ENCODE results near the gene C2orf68.
"Not testable (repeated sequence)": the region's sequence is repeated elsewhere in the genome, so short reads cannot be mapped to it uniquely, and the experiment has no call there.

The C2orf68 gene

GRCh38 chr2:85599468-85600234 is 12.2 kb downstream of the C2orf68 start:
- no peak overlapping the region for H3K27ac Mint-ChIP-seq
- H3K27me3 Mint-ChIP-seq (ENCODE audit: low read depth) = no peaks in the 10 kb centered on the region
- peaks cover 15% of the 10 kb centered on the region for H3K36me3 Mint-ChIP-seq (ENCODE audit: low read depth)
- DNase-seq (ENCODE audit: low spot score) = no peak
- H3K9me3 Mint-ChIP-seq = no peaks in the 10 kb centered on the region
- H3K4me1 Mint-ChIP-seq (ENCODE audit: low read depth) = peaks cover 25% of the 10 kb centered on the region
- no peak overlapping the region for H3K4me3 Mint-ChIP-seq

DNA sequence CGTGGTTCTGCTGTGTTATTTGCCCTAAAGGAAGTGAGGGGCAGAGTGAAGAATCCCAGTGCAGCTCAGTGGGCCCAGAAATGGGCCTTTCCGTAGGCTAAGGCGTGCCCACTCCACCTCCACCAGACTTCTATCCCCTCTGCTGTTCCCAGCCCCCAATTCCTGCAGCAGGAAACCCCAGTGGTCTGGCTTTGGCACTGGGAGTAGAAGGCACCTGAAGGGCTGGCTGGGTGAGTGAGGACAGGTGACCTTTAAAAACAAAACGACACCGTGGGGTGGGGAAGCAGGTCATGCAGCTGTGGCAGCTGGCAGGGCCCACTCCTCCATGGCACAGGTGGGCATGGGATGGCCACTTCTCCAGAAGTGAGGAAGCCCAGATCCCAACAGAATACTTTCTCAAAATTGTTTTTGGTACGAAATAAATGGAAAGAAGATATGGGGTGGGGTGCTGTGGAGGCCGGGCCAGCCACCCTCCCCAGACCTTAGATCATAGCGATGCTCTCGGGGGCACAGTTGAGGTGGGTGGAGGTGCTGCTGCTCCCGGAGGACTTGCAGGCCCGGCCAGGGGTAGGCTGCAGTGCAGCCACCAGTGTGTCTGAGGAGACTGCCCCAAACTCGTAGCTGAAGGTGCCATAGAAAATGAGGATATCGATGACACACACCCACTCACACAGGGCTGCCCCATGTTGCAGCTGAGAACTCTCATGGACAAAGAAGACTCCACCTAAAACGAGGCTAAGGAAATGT is 13.1 kb downstream of the C2orf68 start:
- H3K36me3 Mint-ChIP-seq (ENCODE audit: low read depth) = peaks cover 14% of the 10 kb centered on the region
- peaks cover 32% of the 10 kb centered on the region for H3K4me1 Mint-ChIP-seq (ENCODE audit: low read depth)
- H3K9me3 Mint-ChIP-seq = no peaks in the 10 kb centered on the region
- H3K27ac Mint-ChIP-seq = no peak overlapping the region
- DNase-seq (ENCODE audit: low spot score) = no peak
- H3K27me3 Mint-ChIP-seq (ENCODE audit: low read depth) = no peaks in the 10 kb centered on the region
- no peak overlapping the region for H3K4me3 Mint-ChIP-seq

DNA sequence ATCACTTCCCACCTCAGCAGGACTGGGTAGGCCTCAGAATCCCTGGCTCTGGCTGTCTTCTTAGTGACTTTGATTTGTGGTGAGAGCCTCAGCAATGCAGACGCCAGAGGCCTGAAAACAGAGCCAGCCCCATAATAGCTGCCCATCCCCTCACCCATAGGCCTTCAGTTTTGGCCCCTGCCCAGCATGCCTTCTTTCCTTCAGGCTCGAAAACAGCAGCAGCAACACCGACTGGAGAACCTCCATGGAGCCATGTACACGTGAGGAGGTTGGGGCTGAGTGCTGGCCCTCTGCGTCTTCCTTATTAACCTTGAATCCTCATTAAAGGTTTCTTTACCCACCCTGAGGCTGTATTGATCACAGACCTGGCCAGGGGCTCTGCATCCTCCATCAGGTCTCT is 14.6 kb downstream of the C2orf68 start:
- Mint-ChIP-seq H3K36me3 (ENCODE audit: low read depth) (peaks cover 12% of the 10 kb centered on the region), H3K4me3 (peak overlapping the region; percentile 100), H3K27me3 (ENCODE audit: low read depth) (no peaks in the 10 kb centered on the region), H3K9me3 (no peaks in the 10 kb centered on the region), H3K4me1 (ENCODE audit: low read depth) (peaks cover 25% of the 10 kb centered on the region), H3K27ac (peak overlapping the region; percentile 57)
- DNase-seq (ENCODE audit: low spot score) = no peak

DNA sequence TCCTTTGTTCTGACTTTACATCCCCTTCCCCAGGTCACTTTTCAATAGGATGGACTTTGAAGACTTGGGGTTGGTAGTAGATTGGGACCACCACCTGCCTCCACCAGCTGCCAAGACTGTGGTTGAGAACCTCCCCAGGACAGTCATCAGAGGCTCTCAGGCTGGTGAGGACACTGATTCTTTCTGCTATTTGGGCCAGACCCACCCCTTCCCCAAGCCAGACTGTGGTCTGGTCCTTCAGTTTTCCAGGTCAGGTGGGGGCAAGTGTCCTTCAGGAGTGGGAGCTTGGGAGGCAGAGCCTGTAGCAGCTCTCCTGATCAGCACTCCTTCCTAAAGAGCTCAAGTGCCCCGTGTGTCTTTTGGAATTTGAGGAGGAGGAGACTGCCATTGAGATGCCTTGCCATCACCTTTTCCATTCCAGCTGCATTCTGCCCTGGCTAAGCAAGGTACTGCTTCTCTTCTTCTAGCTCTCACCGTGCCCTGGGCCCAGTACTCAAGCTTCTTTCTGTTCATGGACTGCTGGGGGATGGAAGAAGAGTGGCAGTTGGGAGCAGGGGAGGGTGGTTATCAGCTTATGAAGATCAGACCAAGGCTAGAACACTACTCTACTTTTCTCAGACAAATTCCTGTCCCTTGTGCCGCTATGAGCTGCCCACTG is 15.3 kb downstream of the C2orf68 start:
- H3K27ac Mint-ChIP-seq = peak overlapping the region; percentile 57
- H3K4me3 Mint-ChIP-seq = peak overlapping the region; percentile 100
- H3K4me1 Mint-ChIP-seq (ENCODE audit: low read depth) = peaks cover 23% of the 10 kb centered on the region
- no peaks in the 10 kb centered on the region for H3K27me3 Mint-ChIP-seq (ENCODE audit: low read depth)
- no peak for DNase-seq (ENCODE audit: low spot score)
- peaks cover 12% of the 10 kb centered on the region for H3K36me3 Mint-ChIP-seq (ENCODE audit: low read depth)
- no peaks in the 10 kb centered on the region for H3K9me3 Mint-ChIP-seq

GRCh38 chr2:85596026-85596333 is 15.9 kb downstream of the C2orf68 start:
- peak overlapping the region; percentile 94 for H3K27ac Mint-ChIP-seq
- no peaks in the 10 kb centered on the region for H3K9me3 Mint-ChIP-seq
- H3K4me3 Mint-ChIP-seq = peak overlapping the region; percentile 100
- no peaks in the 10 kb centered on the region for H3K27me3 Mint-ChIP-seq (ENCODE audit: low read depth)
- peaks cover 23% of the 10 kb centered on the region for H3K4me1 Mint-ChIP-seq (ENCODE audit: low read depth)
- H3K36me3 Mint-ChIP-seq (ENCODE audit: low read depth) = peaks cover 12% of the 10 kb centered on the region
- DNase-seq (ENCODE audit: low spot score) = no peak

DNA sequence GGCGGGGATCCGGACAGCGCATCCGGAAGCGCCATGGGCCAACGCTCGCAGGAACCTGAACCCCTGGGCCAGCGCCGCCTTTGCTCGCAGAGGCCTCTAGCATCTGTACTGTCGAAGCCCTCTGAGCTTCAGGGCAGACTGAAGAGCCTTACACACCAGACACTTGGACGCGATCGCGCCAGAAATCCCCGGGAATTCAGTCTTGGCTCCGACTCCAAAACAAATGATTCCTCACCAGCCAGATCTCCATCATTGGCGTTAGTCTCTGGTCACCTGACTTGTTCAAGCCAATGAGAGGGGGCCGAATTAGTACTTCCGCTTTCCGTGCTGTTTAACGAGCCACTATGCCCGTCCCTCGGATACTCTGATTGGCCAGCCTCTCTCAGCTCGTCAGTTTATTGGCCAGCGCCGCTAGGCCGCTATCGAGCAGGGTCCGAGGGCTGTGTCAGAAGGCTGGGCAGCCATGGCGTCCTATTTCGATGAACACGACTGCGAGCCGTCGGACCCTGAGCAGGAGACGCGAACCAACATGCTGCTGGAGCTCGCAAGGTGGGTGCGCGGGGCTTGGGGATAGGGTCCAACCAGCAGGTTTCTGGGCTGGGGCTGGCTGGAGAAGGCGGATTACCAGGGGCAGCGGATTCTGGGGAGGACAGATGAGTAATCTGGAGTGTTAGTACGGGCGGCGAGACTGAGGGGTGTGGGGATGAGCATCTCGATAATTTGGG is 16.4 kb downstream of the C2orf68 start, which contains the start of gene RNF181:
Gene RNF181, plus strand, starts transcription at position 445 of the 725 bp plus-strand sequence. Its CDS starts 19 bp downstream, at position 464.
- peaks cover 12% of the 10 kb centered on the region for H3K36me3 Mint-ChIP-seq (ENCODE audit: low read depth)
- H3K4me3 Mint-ChIP-seq = peak within 1 kb of the TSS; percentile 100

DNA sequence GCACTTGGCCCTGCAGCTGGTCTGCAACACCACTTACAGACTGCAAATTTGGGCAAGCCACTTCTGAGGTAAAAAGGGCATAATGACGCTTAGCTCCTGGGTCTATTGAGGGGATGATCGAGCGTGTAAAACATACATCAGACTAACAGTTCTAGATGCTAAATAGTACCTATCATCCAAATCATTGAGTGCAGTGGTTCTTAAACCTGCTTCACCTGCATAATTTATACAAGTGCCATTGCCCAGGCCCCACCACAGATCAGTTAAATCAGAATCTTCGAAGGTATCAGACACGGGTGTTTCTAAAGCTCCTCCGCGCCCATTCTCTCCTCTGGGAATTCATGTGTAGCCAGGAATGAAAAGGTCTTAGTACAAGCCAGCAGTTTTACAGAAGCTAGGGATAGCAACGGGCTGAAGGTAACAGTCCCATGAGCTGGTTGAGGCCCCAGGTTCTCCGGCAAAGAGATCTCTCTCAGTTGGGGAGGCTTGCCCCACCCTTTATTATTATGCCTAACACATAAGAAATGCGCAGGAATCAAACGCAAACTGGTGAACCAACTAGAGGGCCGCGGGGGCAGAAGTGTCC is 17.1 kb downstream of the C2orf68 start:
- Mint-ChIP-seq H3K27ac (peak overlapping the region; percentile 94), H3K4me3 (peak overlapping the region; percentile 100), H3K4me1 (ENCODE audit: low read depth) (peaks cover 23% of the 10 kb centered on the region), H3K36me3 (ENCODE audit: low read depth) (peaks cover 12% of the 10 kb centered on the region), H3K9me3 (no peaks in the 10 kb centered on the region), H3K27me3 (ENCODE audit: low read depth) (no peaks in the 10 kb centered on the region)
- DNase-seq (ENCODE audit: low spot score) = no peak

More for the DNA sequence above, 16.4 kb downstream of the C2orf68 start, which contains the start of gene RNF181:
- DNase-seq (ENCODE audit: low spot score) = peak; percentile 92
- Mint-ChIP-seq H3K9me3 (no peaks in the 10 kb centered on the region), H3K27me3 (ENCODE audit: low read depth) (no peaks in the 10 kb centered on the region), H3K27ac (peak within 1 kb of the TSS; percentile 94), H3K4me1 (ENCODE audit: low read depth) (peaks cover 23% of the 10 kb centered on the region)

- no peak for DNase-seq (ENCODE audit: low spot score)
- no peak overlapping the region for H3K27ac Mint-ChIP-seq
- peaks cover 10% of the 10 kb centered on the region for H3K36me3 Mint-ChIP-seq (ENCODE audit: low read depth)
- peak overlapping the region; percentile 32 for H3K4me3 Mint-ChIP-seq
- no peaks in the 10 kb centered on the region for H3K9me3 Mint-ChIP-seq
- H3K27me3 Mint-ChIP-seq (ENCODE audit: low read depth) = no peaks in the 10 kb centered on the region
- peaks cover 28% of the 10 kb centered on the region for H3K4me1 Mint-ChIP-seq (ENCODE audit: low read depth)
Measured at GRCh38 chr2:85593023-85593422, 18.8 kb downstream of the C2orf68 start.

DNA sequence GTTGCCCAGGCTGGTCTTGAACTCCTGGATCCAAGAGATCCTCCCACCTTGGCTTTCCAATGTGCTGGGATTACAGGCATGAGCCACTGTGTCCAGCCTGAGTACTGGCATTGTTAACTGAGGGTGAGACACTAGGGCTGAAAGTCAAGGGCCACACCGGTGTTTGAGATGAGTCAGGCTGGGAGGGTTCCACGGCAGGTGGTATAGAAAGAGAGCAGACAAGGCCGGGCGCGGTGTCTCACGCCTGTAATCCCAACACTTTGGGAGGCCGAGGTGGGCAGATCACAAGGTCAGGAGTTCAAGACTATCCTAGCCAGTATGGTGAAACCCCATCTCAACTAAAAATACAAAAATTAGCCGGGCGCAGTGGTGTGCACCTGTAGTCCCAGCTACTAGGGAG is 19.6 kb downstream of the C2orf68 start:
- H3K27me3 Mint-ChIP-seq (ENCODE audit: low read depth); H3K36me3 Mint-ChIP-seq (ENCODE audit: low read depth); DNase-seq (ENCODE audit: low spot score); H3K9me3 Mint-ChIP-seq; H3K27ac Mint-ChIP-seq: not testable (repeated sequence)
- Mint-ChIP-seq H3K4me1 (ENCODE audit: low read depth) (peaks cover 32% of the 10 kb centered on the region), H3K4me3 (peak overlapping the region; percentile 20)

DNA sequence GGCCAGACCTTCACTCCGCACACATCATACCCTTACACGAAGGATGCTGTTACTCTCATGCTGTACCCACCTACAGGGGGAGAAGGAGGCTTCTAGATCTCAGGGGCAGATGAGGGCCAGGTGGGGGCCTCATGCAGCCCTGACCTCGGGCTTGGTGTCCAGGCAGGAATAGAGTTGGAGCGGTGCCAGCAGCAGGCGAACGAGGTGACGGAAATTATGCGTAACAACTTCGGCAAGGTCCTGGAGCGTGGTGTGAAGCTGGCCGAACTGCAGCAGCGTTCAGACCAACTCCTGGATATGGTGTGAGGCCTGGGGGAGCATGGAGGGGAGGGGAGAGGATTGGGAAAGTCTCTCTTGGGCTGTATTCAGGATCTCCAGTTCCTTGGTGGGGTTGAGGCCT is 20.3 kb downstream of the C2orf68 start:
- Mint-ChIP-seq H3K9me3 (no peaks in the 10 kb centered on the region), H3K27me3 (ENCODE audit: low read depth) (no peaks in the 10 kb centered on the region), H3K4me3 (no peak overlapping the region), H3K4me1 (ENCODE audit: low read depth) (peaks cover 29% of the 10 kb centered on the region), H3K36me3 (ENCODE audit: low read depth) (peaks cover 4% of the 10 kb centered on the region), H3K27ac (no peak overlapping the region)
- no peak for DNase-seq (ENCODE audit: low spot score)

GRCh38 chr2:85590950-85591349 is 20.9 kb downstream of the C2orf68 start:
- H3K27me3 Mint-ChIP-seq (ENCODE audit: low read depth) = no peaks in the 10 kb centered on the region
- H3K4me3 Mint-ChIP-seq = no peak overlapping the region
- no peak for DNase-seq (ENCODE audit: low spot score)
- no peak overlapping the region for H3K27ac Mint-ChIP-seq
- H3K9me3 Mint-ChIP-seq = no peaks in the 10 kb centered on the region
- H3K4me1 Mint-ChIP-seq (ENCODE audit: low read depth) = peaks cover 29% of the 10 kb centered on the region
- H3K36me3 Mint-ChIP-seq (ENCODE audit: low read depth) = peaks cover 4% of the 10 kb centered on the region

GRCh38 chr2:85589982-85590791 is 21.7 kb downstream of the C2orf68 start:
- Mint-ChIP-seq H3K9me3 (no peaks in the 10 kb centered on the region), H3K27ac (no peak overlapping the region), H3K27me3 (ENCODE audit: low read depth) (no peaks in the 10 kb centered on the region), H3K36me3 (ENCODE audit: low read depth) (no peaks in the 10 kb centered on the region), H3K4me3 (no peak overlapping the region), H3K4me1 (ENCODE audit: low read depth) (peaks cover 32% of the 10 kb centered on the region)
- no peak for DNase-seq (ENCODE audit: low spot score)

- peaks cover 29% of the 10 kb centered on the region for H3K4me1 Mint-ChIP-seq (ENCODE audit: low read depth)
- H3K36me3 Mint-ChIP-seq (ENCODE audit: low read depth) = no peaks in the 10 kb centered on the region
- no peaks in the 10 kb centered on the region for H3K27me3 Mint-ChIP-seq (ENCODE audit: low read depth)
- no peak for DNase-seq (ENCODE audit: low spot score)
- no peaks in the 10 kb centered on the region for H3K9me3 Mint-ChIP-seq
- no peak overlapping the region for H3K4me3 Mint-ChIP-seq
- no peak overlapping the region for H3K27ac Mint-ChIP-seq
Measured at GRCh38 chr2:85589181-85589580, 22.7 kb downstream of the C2orf68 start.
